ENCODE results near the gene NCMAP.

GRCh38 chr1:24551290-24551959, 4.5 kb upstream of the NCMAP start:
- TF ChIP-seq CTCF (conservative IDR thresholded peaks at IDR 0.05; ENCODE audit: low read depth, low read length): no peak
- no peak for TF ChIP-seq BHLHE40 (IDR thresholded peaks at IDR 0.05; ENCODE audit: low read depth, low read length)
- TF ChIP-seq POLR2A (IDR thresholded peaks at IDR 0.05; ENCODE audit: low read depth, low read length): no peak
- no peak for TF ChIP-seq MXI1 (IDR thresholded peaks at IDR 0.05; ENCODE audit: borderline replicate concordance, low read depth, low read length)
- TF ChIP-seq CEBPB (IDR thresholded peaks at IDR 0.05; ENCODE audit: low read depth, low read length): no peak
- no peak for TF ChIP-seq RAD21 (IDR thresholded peaks at IDR 0.05; ENCODE audit: low read length)
